ENCODE results near the gene CCDC74B. TPM values are rescaled to one million over a fixed set of nuclear protein-coding genes. Genes with fewer than 3 reads are reported as not detected.
"Not testable (repeated sequence)": the region's sequence is repeated elsewhere in the genome, so short reads cannot be mapped to it uniquely, and the experiment has no call there.

CCDC74B gene
- total and polyA plus RNA-seq, 9 donors: 2.6 to 42.9 (median 5.4) TPM

DNA sequence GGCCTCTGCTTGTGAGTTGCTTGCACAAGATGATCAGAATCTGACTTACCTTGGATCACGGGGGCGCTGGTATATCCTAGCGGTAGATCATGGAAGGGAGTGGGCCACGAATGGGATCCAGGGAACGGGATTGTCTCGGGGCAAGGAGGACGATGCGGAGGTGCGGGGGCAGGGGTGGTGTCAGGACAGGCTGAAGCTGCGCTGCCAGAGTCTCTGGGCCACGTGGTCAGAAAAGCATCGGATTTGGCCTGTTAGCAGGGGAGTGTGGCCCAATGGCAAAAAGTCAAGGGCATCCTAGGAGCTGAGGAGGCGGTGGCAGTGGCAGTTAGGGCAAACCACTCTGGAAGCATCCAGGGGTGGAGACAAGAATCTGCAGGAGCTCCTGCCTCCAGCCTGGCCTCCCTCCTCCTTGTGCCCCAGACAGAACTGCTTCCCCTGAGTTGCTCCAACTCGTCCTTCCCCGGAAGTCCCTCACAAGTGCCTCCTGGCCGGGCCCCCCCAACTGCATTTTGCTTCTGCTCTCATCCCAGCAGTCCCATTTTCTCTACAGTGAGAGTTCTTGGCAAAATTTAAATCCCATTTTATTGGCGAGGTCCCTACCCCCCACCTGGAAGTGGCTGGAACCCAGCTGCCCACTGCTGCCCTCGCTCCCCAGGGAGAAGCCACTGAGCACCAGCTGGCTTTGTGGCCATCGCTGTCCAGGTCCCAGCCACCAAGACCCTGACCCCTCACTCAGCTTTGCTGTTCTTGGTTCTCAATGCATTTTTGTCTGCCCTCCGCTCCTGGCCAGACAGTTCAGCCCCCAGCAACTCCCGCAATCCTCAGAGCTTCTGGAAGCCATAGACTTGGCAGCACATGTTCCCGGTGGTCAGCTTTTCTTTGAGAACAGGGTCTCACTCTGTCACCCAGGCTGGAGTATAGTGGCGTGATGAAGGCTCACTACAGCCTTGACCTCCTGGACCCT lies 5.6 kb upstream of the CCDC74B start:
- no peak overlapping the region for H3K4me3 ChIP-seq

DNA sequence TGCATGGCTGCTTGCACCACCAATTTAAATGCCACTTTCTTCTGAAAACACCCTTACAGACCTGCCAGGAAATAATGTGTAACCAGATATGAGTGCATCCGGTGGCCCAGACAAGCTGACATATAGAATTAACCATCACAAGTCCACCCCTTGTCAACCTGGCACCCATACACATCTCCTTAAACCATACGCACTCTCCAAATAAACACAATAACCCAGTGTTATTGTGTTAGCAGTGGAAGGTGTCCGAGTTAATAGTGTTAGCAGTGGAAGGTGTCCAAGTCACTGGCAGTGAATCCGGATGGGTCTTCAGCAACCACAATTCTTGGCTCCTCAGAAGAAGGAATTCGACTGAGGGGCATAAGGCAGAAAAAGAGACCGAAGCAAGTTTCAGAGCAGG lies 3.6 kb upstream of the CCDC74B start:
- H3K36me3 ChIP-seq; H3K4me1 ChIP-seq (ENCODE audit: insufficient read depth); H3K9me3 ChIP-seq; H3K4me3 ChIP-seq; DNase-seq; intact Hi-C loops (cut with DNase I); H3K27me3 ChIP-seq; H3K27ac ChIP-seq: not testable (repeated sequence)
- WGBS, 3 donors: 43 to 65% (median 53%) methylated on average over 6 of the region's 6 CpGs

More for the DNA sequence above, 5.6 kb upstream of the CCDC74B start:
- Histone ChIP-seq H3K9me3 (no peaks in the 10 kb centered on the region), H3K36me3 (no peaks in the 10 kb centered on the region), H3K27me3 (no peaks in the 10 kb centered on the region), H3K4me1 (ENCODE audit: insufficient read depth) (no peaks in the 10 kb centered on the region), H3K27ac (no peak overlapping the region)
- intact Hi-C loops (cut with DNase I): loop anchor here in 2 of 4 donors (10.0 kb wide), 1 partner anchor 184 kb away; no protein-coding TSS in a partner anchor
- 78 to 83% (median 79%) methylated on average over 23 of the region's 23 CpGs for WGBS, 3 donors
- peak in 1 of 5 donors; percentile 27 for DNase-seq
- TF ChIP-seq, protein P1, sequence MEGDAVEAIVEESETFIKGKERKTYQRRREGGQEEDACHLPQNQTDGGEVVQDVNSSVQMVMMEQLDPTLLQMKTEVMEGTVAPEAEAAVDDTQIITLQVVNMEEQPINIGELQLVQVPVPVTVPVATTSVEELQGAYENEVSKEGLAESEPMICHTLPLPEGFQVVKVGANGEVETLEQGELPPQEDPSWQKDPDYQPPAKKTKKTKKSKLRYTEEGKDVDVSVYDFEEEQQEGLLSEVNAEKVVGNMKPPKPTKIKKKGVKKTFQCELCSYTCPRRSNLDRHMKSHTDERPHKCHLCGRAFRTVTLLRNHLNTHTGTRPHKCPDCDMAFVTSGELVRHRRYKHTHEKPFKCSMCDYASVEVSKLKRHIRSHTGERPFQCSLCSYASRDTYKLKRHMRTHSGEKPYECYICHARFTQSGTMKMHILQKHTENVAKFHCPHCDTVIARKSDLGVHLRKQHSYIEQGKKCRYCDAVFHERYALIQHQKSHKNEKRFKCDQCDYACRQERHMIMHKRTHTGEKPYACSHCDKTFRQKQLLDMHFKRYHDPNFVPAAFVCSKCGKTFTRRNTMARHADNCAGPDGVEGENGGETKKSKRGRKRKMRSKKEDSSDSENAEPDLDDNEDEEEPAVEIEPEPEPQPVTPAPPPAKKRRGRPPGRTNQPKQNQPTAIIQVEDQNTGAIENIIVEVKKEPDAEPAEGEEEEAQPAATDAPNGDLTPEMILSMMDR (IDR thresholded peaks at IDR 0.05): no peak
- TF ChIP-seq EP300 (IDR thresholded peaks at IDR 0.05): no peak
- TF ChIP-seq POLR2A (IDR thresholded peaks at IDR 0.05): no peak

DNA sequence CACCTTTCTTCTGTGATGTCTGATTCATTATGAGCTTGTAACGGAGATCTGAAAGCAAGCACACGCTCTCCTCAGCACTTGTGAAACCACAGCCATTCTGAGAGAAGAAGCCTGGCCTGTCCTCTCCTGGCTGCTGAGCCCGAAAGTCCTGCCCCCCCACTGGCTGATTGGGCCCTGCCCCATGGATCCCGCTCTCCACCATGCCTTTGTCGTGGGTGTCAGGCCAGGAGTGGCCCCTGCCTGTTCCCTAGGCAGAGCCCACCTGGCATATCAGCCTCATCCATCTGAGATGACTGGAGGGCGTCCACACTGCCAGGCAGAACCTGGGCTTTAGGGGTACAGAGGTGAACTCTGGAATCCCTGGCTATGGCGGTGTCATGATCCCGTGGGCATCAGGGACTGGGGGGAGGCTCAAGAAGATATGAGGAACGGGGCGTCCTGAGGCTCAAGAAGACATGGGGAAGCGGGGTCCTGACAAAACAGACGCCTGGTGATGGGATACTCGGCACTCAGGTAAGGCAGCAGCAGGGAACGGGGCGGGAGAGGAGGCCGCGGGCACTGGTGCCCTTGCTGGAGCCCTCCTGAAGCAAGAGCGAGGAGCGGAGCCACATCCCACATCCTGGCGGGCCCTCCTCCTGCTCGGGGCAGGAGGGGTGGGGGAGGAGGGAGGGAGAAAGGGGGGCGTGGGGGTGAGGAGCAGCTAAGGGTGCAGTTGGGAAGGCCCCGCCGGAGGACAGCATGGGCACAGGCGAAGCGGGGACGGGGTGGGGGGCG lies 1.5 kb downstream of the CCDC74B start:
- H3K4me3 ChIP-seq; intact Hi-C loops (cut with DNase I); H3K9me3 ChIP-seq; H3K27ac ChIP-seq; H3K27me3 ChIP-seq; H3K36me3 ChIP-seq; H3K4me1 ChIP-seq (ENCODE audit: insufficient read depth): not testable (repeated sequence)
- 29 to 41% (median 30%) methylated on average over 16 to 22 of the region's 28 CpGs for WGBS, 3 donors
- DNase-seq: peak in 1 of 5 donors; percentile 39

DNA sequence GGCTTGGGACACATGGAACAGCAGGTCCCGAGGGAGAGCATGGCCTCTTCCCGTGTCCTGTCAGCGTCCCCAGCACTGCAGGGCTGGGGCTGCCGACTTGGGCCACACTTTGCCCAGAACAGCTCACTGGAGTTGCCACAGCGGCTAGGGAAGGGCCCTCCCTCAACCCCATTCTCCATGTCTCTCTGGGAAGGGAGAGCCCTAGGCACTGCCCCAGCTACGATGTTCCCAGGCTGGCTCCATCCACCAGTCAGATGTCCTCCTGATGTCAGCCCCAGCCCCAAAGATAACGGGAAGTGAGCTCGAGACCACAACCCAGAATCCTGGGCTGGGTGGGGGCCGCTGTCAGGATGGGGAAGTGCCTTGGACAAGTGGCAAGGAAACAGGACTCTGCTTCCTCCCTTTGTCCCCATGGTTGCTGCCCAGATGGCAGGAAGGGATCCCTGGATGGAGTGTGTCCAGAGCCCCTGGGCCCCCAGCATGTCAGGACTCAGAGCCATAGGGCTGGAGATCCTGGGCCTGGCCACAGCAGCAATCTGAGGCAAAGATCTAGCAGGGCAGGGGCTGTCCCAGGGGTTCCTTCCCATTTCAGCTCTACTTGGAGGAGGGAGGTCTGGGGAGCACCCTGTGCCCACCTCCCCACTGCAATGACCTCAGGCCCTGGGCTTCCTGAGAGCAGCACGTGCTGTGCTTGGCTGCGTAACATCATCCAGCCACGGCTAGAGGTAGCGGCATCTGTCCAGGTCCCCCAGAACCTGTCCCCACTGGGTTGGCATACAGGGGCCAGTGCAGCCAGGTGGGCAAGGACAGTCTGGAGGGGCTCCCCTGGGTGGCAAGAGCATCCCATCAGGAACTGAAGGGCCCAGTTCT lies 2.3 kb downstream of the CCDC74B start:
- intact Hi-C loops (cut with DNase I); H3K4me3 ChIP-seq; H3K9me3 ChIP-seq; H3K27me3 ChIP-seq; H3K4me1 ChIP-seq (ENCODE audit: insufficient read depth); H3K36me3 ChIP-seq; H3K27ac ChIP-seq: not testable (repeated sequence)
- 89 to 93% (median 91%) methylated on average over 8 to 13 of the region's 13 CpGs for WGBS, 3 donors
- DNase-seq: peak in 1 of 5 donors; percentile 18

DNA sequence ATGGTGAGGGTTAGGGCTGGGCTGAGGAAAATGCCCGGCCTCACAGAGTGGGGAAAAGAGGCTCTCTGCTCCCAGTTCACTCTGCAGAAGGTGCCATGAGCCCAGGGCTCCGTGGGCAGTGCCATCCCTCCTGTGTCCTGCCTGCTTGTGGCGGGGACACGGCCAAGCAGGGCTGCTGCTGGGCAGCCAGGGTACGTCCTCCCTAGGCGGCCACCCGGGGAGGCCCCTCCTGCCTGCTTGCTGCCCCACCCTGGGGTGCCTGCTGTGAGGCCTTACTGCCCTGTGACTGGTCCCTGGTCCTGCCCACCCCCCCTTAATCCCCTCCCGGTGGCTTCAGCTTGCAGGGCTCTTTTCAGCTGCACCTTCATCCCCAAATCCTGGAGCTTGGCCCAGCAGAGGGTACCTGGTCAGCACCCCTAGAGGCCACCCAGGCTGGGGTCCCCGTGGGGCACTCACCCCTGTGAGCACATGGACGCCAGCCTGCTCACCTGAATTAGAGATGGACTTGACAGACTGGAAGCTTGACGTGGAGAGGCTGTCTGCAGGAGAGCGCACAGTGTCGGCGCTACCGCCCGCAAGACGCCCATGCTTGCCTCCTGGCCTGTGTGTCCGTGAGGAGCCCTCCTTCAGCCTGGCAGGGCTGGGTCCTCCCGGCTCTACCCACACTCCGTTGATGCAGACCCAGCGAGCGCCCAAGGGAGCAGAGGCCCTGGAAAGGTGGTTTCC lies 3.1 kb downstream of the CCDC74B start:
- DNase-seq: peak in 1 of 5 donors; percentile 19
- H3K4me1 ChIP-seq (ENCODE audit: insufficient read depth); H3K9me3 ChIP-seq; H3K4me3 ChIP-seq; H3K27ac ChIP-seq; intact Hi-C loops (cut with DNase I); H3K27me3 ChIP-seq; H3K36me3 ChIP-seq: not testable (repeated sequence)
- WGBS, 3 donors: 86 to 96% (median 92%) methylated on average over 11 to 18 of the region's 22 CpGs

DNA sequence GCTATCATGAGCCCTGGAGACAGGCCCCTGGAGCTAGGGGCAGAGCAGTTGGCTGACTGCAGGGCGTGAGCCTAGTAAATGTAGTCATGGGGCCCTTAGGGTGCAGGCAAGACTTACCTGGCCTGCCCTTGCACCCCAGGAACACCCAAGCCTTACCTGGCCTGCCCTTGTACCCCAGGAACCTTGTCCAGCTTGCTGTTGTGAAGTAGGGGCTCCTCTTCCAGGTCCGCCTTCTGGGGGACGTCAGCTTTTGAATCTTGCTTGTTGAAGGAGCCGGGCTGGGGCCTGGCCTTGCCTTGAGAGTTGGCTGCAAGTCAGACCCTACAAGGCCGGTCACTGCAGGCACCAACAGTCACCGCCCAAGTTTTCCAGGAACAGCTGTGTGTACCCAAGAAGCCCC lies 3.9 kb downstream of the CCDC74B start:
- H3K4me3 ChIP-seq; H3K9me3 ChIP-seq; H3K27me3 ChIP-seq; H3K27ac ChIP-seq; H3K36me3 ChIP-seq; H3K4me1 ChIP-seq (ENCODE audit: insufficient read depth); intact Hi-C loops (cut with DNase I); DNase-seq: not testable (repeated sequence)
- WGBS, 3 donors: 90 to 94% methylated on average over 4 of the region's 6 CpGs; no CpG with 5 or more reads in 1 of the 3 donors

DNA sequence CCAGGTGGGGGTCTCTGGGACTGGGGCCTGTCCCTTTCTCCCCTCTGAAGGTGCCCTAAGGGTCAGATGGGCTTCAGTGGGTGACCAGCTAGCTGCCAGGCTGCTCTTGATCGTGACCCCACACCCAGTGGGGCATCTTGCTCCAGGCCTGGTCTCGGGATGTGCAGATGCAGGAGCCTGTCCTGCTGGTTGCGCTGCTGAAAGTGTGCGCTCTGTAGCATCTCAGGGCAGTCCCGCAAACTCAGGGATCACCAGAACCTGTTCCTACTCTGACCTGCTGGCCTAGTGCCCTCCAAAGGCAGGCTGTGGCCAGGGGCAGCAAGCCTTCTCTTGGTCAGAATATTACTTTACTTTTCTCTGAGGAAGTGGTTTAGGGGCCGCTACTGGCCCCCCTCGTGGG lies 4.4 kb downstream of the CCDC74B start:
- DNase-seq: peak in 1 of 5 donors; percentile 25
- H3K36me3 ChIP-seq; H3K9me3 ChIP-seq; H3K27ac ChIP-seq; H3K4me3 ChIP-seq; H3K27me3 ChIP-seq; intact Hi-C loops (cut with DNase I); H3K4me1 ChIP-seq (ENCODE audit: insufficient read depth): not testable (repeated sequence)
- 87 to 93% methylated on average over 5 to 7 of the region's 7 CpGs; no CpG with 5 or more reads in 1 of the 3 donors for WGBS, 3 donors

DNA sequence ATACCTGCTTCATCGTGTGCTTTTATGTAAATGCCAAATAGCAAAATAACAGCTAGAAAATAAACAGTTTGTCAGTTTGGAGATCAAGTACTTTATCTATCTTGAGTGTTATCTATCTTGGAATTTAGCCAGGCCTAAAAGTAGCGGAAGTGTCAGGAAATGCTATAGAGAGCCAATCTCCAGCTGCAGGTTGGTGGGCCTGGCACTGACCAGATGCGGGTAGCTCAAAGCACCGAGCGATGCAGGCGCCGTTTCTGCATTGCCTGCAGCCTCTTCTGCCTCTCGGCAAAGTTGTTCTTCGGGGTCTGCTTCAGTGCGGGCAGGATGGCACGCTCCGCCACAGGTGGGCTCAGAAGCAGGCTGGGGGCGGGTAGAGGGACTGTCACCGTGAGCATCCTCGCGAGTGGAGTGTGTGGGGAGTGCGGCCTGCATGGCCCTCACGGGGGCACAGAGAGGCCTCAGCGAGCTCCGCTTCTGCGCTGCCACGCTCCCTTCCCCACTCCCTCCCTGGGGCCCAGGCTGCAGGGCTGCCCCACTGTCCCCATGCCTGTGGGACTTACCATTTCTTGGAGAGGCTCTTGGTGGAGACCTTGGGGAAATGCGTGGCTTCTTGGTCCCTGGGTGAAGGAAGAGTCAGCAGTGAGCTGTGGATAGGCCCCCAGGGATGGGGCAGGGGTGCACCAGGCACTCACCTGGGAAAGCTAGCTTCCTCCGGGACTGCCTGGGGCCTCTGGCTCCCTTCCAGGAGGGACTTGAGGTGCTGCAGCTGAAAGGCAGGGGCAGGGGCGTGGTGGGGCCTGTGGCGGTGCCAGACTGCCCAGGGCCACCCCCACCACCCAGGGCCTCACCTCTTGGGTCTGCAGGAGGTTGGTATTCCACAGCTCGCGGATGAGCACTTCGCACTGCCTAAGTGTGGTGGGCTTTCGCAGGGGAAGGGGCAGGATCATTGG lies 5.3 kb downstream of the CCDC74B start:
- peak in 1 of 5 donors; percentile 16 for DNase-seq
- 87 to 90% (median 88%) methylated on average over 25 to 29 of the region's 30 CpGs for WGBS, 3 donors
- H3K4me1 ChIP-seq (ENCODE audit: insufficient read depth); H3K27ac ChIP-seq; H3K4me3 ChIP-seq; intact Hi-C loops (cut with DNase I); H3K9me3 ChIP-seq; H3K27me3 ChIP-seq; H3K36me3 ChIP-seq: not testable (repeated sequence)
